Body of pancreas (tissue), 4 donors: ENCODE data around the gene SLC24A1.

Source experiments
- CTCF ChIP-seq, 7 experiments: fragments of 450-650 bp in 4 of 7; fragments of 200-600 bp in 3 of 7; sonication (generic) in 3 of 7; IDR thresholded peaks; one replicate each; pipeline ENCODE4 v1.5.1; 2016 to 2019; ENCODE audit warnings: antibody characterized with exemption in 7 of 7
- POLR2A ChIP-seq, 3 donors: fragments of 450-650 bp; IDR thresholded peaks; one replicate each; pipeline ENCODE4 v1.6.1; 2016; ENCODE audit warnings: antibody characterized with exemption in 3 of 3, mild to moderate bottlenecking in 2 of 3

GRCh38 chr15:65620833-65621232, 905 bp upstream of the SLC24A1 start:
- no peak for TF ChIP-seq POLR2A (IDR thresholded peaks at IDR 0.05)
- no peak for TF ChIP-seq CTCF (IDR thresholded peaks at IDR 0.05)
